ENCODE measurements around the gene CACNG5. TPM values are rescaled to one million over a fixed set of nuclear protein-coding genes. Genes with fewer than 3 reads are reported as not detected.

CACNG5 gene
- total RNA-seq (ENCODE audit: low replicate concordance): not detected in 2 replicates

DNA sequence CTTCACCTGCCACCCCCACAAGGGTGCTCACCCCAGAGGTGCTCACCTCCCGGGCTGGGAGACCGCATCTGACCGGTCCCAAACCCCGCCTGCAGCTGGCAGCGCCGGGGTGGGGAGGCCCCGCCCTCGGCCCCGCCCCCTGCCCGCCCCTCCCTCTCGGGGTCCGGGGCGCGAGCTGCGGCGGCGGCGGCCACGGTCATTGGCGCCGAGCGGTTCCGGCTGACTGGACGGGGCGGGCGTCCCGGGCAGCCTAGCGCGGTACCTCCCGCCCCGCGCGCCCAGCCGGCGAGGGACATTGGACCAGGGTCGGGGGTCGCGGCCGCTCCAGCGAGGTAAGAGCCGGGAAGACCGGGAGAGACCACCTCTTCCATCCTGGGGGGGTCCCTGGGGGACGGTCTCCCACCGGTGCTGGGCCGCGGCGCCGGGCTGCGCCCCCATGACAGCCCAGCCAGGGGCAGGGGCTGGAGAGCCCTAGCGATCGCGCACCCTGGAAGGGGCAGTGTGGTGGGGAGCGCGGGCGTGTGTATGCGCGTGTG, at the start of gene CACNG5:
CACNG5 (plus strand) TSS at position 199 of the 536 bp plus-strand sequence. CDS start 42,216 bp downstream, outside the sequence.
- TF ChIP-seq, protein P1, sequence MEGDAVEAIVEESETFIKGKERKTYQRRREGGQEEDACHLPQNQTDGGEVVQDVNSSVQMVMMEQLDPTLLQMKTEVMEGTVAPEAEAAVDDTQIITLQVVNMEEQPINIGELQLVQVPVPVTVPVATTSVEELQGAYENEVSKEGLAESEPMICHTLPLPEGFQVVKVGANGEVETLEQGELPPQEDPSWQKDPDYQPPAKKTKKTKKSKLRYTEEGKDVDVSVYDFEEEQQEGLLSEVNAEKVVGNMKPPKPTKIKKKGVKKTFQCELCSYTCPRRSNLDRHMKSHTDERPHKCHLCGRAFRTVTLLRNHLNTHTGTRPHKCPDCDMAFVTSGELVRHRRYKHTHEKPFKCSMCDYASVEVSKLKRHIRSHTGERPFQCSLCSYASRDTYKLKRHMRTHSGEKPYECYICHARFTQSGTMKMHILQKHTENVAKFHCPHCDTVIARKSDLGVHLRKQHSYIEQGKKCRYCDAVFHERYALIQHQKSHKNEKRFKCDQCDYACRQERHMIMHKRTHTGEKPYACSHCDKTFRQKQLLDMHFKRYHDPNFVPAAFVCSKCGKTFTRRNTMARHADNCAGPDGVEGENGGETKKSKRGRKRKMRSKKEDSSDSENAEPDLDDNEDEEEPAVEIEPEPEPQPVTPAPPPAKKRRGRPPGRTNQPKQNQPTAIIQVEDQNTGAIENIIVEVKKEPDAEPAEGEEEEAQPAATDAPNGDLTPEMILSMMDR (IDR thresholded peaks at IDR 0.05; ENCODE audit: insufficient read depth, low read length): no peak
- H3K4me3 ChIP-seq (ENCODE audit: low read depth, low read length): no peak within 1 kb of the TSS
- DNase-seq (ENCODE audit: low read depth): no peak

GRCh38 chr17:66786107-66786506, 48.8 kb upstream of the CACNG5 start:
- no peak overlapping the region for H3K4me3 ChIP-seq (ENCODE audit: low read depth, low read length)
- DNase-seq (ENCODE audit: low read depth): no peak
- TF ChIP-seq, protein P1 (IDR thresholded peaks at IDR 0.05; ENCODE audit: insufficient read depth, low read length): no peak

DNA sequence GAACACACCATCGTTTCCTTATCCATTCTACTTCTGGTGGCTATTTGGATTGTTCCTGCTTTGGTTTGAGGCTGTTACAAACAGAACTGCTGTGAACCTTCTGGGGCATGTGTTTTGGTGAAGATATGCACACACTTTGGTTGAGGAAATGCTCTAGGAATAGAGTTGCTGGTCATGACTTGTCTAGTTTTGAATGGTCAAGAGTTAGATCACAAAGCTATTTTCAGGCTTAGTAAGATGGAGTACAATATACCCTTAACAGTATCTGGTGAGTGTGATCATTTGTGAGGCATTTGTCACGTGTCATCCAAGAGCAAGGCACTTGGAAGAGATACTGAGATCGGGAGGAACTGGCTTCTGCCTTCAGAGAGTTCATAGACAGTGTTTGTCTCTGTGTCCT, 47.0 kb upstream of the CACNG5 start:
- DNase-seq (ENCODE audit: low read depth): no peak
- no peak overlapping the region for H3K4me3 ChIP-seq (ENCODE audit: low read depth, low read length)
- TF ChIP-seq, protein P1 (IDR thresholded peaks at IDR 0.05; ENCODE audit: insufficient read depth, low read length): no peak

GRCh38 chr17:66789093-66789492, 45.8 kb upstream of the CACNG5 start:
- H3K4me3 ChIP-seq (ENCODE audit: low read depth, low read length): no peak overlapping the region
- no peak for DNase-seq (ENCODE audit: low read depth)
- TF ChIP-seq, protein P1 (IDR thresholded peaks at IDR 0.05; ENCODE audit: insufficient read depth, low read length): no peak

GRCh38 chr17:66789961-66790437, 44.9 kb upstream of the CACNG5 start:
- DNase-seq (ENCODE audit: low read depth): no peak
- TF ChIP-seq, protein P1 (IDR thresholded peaks at IDR 0.05; ENCODE audit: insufficient read depth, low read length): no peak

GRCh38 chr17:66790501-66791061, 44.3 kb upstream of the CACNG5 start:
- TF ChIP-seq, protein P1 (IDR thresholded peaks at IDR 0.05; ENCODE audit: insufficient read depth, low read length): no peak
- no peak for DNase-seq (ENCODE audit: low read depth)
- H3K4me3 ChIP-seq (ENCODE audit: low read depth, low read length): no peak overlapping the region

More at GRCh38 chr17:66789961-66790437, 44.9 kb upstream of the CACNG5 start:
- no peak overlapping the region for H3K4me3 ChIP-seq (ENCODE audit: low read depth, low read length)

All from fibroblast of the aortic adventitia (primary cell).